GM18870 (cell line): ENCODE data around the gene H19.

Source experiments
- ATAC-seq: cut with Tn5 transposase; IDR thresholded peaks from one replicate; pipeline ENCODE4 v1.9.1; 2021; ENCODE audit warnings: moderate library complexity; ENCODE audit not compliant: unreplicated experiment

H19 gene

GRCh38 chr11:1948389-1948788, 49.3 kb downstream of the H19 start:
- no peak for ATAC-seq

- no peak for ATAC-seq
These were observed 49.9 kb downstream of the H19 start for GRCh38 chr11:1947592-1948237.

- no peak for ATAC-seq
These were observed 50.7 kb downstream of the H19 start, which contains the start of gene MRPL23 for GRCh38 chr11:1946812-1947484. Gene MRPL23 (plus strand): TSS chr11:1947332. CDS start chr11:1947363, 31 bp downstream.
